HG03175 (cell line): ENCODE measurements around the gene HAUS7.
A peak's percentile ranks its signal among the peaks of the same experiment; 100 is the strongest.

Experiments used
- ATAC-seq: cut with Tn5 transposase; IDR thresholded peaks from one replicate; pipeline ENCODE4 v1.9.1; 2021; ENCODE audit warnings: mild to moderate bottlenecking, moderate library complexity; ENCODE audit not compliant: unreplicated experiment

Gene HAUS7

GRCh38 chrX:153470411-153471363, at the start of gene HAUS7:
Gene HAUS7 (minus strand): TSS chrX:153470576. CDS start chrX:153470557, 19 bp downstream.
- peak; percentile 85 for ATAC-seq

- no peak for ATAC-seq
Measured at GRCh38 chrX:153519569-153520286, 49.4 kb upstream of the HAUS7 start.

DNA sequence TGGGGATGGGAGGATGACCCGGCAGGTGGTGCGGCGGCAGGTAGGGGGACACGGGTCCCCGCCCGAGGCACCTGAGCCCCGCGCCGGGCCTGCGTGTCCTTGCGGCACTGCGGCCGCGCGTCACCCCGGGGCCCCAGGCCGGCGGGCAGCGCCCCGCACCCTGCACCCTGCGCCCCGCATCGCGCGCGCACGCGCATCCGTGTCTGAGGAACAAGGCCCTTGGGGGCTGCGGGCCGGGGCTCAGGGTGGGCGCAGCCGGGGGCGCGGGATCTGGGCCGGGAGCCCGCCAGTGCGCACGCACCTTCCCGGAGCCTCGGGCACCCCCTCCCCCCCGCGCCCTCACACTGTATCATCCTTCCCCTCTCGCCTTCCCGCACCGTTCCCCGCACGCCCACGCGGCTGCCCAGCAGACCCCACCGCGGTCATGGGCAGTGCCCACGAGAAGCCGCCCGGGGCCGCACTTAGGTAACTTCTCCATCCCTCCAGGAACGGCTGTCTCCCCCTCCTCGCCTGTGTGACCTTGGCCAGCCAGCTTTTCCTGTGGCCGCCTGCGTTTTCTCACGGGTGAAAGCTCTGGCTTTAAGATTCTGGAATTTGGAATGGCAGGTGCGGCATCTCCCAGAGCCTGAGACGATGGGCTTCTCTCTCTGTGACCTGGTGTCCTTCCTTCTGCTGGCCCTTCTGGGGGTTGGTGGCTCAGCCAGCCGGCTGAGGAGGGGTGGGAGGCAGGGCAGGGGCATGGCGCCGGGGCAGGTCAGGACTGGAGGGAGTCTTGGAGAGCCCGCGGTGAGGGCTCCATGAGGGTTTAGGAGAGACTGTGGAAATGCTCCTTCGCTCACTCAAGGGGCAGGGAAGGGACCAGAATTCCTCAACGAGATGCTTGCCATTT, 47.8 kb upstream of the HAUS7 start:
- no peak for ATAC-seq

DNA sequence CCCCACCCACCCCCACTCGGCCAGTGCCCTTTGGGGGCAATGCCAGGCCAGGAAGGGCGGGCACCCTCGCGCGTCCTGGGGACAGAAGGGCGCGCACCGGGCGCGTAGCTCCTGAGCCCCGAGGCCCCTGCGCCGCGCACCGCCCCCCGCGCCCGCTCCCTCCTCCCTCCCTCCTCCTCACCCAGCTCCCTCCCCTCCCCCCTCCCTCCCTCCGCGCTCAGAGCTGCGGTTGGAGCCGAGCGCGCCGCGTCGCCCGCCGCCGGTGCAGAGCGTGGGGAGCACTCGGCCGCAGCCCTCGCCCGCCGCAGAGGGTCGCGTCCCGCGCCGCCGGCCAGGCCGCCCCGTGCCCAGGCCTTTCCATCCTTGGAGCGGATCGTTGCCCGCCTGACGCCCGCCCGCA, 47.0 kb upstream of the HAUS7 start, which contains the start of gene ATP2B3:
Gene ATP2B3 (plus strand): TSS at position 220 of the 400 bp plus-strand sequence. CDS start 18,606 bp downstream, outside the sequence.
- ATAC-seq: no peak

DNA sequence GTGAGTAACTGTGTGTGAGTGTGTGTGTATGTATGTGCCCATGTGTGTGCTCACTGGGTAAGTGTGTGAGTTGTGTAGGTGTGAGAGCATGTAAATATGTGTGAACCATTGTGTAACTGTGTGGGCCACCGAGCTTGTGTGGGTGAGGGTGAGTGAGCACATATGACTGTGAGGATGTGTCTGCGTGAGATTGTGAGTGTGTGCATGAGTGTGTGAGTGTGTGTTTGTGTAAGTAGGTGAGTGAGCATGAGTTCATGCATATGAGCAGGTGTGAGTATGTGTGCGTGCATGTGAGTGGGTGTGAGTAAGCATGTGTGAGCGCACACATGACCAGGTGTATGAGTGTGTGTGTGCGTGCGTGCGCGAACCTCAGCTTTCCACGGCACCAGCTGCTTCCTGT, 45.7 kb upstream of the HAUS7 start:
- no peak for ATAC-seq

GRCh38 chrX:153515435-153515834, 45.1 kb upstream of the HAUS7 start:
- ATAC-seq: no peak

- ATAC-seq: no peak
Measured at GRCh38 chrX:153514259-153514658, 43.9 kb upstream of the HAUS7 start.

DNA sequence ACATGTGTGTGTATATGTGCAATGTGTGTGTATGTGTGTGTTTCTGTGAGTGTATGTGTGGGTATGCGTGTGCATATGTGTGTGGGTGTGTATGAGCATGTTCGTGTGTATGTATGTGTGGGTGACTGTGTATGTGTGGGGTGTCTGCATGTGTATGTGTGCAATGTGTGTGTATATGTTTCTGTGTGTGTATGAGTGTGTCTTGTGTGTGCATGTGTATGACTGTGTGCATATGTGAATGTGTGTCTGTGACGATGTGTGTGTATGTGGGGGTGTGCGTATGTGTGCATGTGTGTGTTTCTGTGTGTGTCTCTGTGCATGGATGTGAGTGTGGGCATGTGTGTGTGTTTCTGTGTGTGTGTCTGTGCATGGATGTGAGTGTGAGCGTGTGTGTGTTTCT, 42.9 kb upstream of the HAUS7 start:
- ATAC-seq: no peak

DNA sequence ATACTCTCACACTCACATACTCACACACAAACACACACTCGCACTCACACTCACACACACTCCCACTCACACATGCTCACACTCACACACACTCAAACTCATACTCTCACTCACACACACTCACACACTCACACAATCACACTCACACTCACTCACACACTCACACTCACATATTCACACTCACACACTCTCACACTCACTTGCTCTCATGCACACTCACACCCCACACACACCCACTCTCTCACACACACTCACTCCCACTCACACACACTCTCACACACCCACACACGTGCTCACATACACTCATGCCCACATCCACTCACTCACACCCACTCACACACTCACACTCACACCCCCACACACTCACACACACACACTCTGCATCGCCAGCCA, 42.1 kb upstream of the HAUS7 start:
- no peak for ATAC-seq

DNA sequence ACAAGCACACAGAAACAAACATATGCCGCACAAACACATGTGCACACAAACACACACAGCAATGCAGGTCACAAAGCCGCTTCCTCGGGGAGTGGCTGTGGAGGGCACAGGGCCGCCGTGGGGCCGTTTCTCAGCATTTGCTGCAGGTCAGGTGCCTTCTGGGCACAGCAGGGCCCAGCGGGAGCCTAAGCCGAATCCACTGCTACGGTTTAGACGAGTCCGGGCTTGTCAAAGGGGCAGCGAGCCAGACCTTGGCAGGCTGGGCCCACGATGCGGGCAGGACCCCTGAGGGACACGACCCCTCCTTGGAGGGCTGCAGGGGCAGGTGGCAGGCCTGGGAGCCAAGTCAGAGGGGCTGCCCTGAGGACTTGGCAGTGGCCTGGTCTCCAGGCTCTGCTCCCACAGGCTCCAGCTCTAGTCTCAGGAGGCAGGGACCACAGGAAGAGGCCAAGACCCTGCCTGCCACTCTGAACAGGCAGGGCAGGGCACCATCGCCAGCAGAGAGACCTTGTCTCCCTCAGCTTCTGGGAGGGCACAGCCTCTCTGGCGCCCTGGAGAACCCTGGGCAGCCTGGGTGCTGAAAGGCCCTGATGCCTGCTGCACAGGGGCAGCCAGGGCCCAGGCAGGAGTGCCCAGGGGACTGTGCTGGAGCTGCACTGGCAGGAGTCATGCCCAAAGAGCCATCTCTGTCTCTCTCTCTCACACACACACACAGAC, 41.6 kb upstream of the HAUS7 start:
- no peak for ATAC-seq

- ATAC-seq: no peak
Measured at GRCh38 chrX:153510383-153510782, 40.0 kb upstream of the HAUS7 start.

GRCh38 chrX:153509592-153509991, 39.2 kb upstream of the HAUS7 start:
- no peak for ATAC-seq

DNA sequence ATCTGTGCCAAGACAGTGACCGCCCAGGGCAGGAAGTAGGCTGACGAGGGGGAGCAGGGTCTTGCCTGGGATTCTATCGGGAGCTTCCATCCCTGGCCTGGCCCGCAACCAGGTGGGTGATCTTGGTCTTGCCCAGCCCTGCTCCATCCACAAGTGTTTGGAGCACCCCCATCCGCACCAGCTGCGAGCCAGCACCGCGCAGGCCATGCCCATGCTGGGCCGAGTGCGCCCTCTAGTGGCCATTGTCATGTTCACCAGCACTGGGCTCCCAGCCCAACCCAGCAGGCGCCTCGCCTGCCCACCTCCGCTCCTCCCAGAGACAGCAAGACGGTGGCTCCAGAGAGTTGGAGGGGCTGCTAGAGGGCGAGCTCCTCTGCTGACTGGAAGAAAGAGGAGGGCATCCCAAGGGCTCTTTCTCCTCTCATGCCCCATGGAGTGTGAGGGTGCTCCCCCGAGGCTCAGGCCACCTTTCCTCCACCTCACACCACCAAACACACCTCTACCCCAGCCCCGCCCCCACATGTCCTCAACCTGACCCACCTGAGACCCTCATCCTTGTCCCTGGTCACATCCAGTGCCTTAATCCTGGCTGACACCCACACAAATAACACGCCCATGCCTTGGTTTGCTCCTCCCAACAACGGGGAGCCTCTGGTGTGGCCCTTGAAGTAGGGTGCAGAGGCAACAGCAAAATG, 37.3 kb upstream of the HAUS7 start:
- peak; percentile 77 for ATAC-seq

- ATAC-seq: no peak
Measured at GRCh38 chrX:153505361-153505760, 35.0 kb upstream of the HAUS7 start.

DNA sequence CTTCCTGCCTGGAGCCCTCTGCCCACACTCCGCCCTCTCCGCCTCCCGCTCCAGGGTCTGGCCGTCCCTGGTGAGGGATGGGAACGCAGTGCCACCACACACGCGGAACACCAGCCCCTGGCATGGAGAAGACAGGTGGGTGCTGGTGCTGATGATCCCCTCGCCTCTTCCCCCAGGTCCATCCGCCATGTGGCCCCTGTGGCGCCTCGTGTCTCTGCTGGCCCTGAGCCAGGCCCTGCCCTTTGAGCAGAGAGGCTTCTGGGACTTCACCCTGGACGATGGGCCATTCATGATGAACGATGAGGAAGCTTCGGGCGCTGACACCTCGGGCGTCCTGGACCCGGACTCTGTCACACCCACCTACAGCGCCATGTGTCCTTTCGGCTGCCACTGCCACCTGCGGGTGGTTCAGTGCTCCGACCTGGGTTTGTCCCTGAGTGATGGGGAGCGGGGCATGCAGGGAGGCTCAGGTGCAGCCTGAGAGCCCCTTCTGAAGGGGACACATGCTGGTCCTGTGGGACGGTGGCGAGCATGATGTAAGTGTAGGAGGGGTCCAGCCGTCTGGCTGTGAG, 34.2 kb upstream of the HAUS7 start:
- ATAC-seq: no peak

DNA sequence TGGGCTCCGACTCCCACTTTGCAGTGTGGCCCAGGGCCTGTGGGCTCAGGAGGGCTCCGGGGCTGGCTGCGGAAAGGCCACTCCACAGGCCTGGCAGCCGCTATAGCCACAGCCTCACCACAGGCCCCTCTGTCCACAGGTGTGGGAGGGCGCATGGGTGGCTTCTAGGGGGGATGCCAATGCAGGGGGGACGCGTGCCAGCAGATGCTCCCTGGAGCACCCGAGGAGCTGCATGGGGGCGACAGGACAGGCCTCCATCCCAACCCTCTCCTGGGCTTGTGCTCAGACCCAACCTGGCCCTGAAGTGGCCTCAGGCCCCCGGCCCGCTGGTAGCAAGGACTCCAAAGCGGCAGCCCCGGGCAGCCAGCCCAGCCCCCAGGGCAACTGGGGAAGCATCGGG, 32.4 kb upstream of the HAUS7 start:
- ATAC-seq: no peak

DNA sequence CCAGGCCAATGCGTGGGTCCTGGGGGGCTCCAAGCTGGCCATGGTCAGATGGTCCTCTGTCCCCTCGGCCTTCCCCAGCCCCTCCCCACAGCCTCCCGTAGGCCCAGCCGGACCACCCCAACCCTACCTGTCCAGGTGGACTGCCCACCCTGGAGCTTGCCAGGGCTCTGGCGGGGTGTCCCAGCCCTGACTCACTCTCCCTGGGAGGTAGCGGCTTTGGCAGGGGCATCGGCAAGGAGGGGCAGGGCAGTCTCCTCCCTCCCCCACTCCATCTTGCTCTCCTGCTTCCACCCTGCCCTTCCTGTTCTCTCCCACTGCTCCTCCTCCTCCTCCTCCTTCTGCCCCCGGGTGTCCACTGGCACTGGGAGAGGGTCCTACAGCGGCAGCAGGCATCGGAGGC, 31.8 kb upstream of the HAUS7 start:
- no peak for ATAC-seq

DNA sequence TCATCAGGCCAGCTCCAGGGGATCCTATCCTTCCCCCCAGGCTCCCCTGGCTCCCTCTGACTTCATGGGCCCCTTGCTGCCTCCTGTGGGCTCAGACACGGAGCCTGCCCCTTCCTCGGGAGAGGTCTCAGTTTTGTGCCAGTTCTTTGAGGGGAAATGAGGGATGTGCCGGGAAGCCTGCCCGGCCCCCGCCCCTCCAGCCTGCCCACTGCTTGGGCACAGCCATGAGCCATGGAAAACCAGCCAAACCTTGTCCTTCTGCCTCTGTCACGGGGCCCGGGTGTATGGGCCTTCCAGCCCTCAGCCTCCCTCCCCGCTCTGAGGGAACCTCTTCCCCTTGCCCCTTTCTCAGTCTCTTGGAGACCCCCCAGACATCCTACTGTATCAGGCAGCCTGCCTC, 31.2 kb upstream of the HAUS7 start:
- no peak for ATAC-seq

DNA sequence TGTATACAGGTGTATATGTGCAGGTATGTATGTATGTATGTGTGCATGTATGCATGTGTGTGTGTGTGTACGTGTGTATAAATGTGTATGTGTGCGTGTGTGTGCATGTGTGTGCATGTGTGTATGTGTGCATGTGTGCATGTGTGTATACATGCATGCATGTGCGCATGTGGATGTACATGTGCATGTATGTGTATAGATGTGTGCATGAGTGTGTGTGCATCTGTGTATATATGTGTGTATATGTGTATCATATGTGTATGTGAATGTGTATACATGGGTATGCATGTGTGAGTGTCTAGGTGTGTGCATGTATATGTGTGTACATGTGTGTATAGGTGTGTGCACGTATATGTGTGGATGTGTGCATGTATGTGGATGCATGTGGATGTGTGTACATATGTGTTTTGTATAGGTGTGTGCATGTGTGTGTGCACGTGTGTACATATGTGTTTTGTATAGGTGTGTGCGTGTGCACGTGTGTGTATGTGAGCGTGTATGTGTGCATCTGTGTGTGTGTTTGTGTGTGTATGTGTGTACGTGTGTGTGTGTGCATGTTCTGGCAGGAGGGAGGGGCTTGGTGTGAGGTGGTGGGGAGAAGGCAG, 30.4 kb upstream of the HAUS7 start:
- no peak for ATAC-seq
